Activated CD8-positive, alpha-beta memory T cell treated with anti-CD3 and anti-CD28 coated beads for 4 hours (primary cell): ENCODE data around the gene OTOP2.
"Not testable (repeated sequence)": the region's sequence is repeated elsewhere in the genome, so short reads cannot be mapped to it uniquely, and the experiment has no call there.

Experiments used
- DNase-seq, 2 donors: peaks; one replicate each; pipeline ENCODE4 v3.0.0-alpha.2; 2020; ENCODE audit warnings: low read depth in 2 of 2

Gene OTOP2

DNA sequence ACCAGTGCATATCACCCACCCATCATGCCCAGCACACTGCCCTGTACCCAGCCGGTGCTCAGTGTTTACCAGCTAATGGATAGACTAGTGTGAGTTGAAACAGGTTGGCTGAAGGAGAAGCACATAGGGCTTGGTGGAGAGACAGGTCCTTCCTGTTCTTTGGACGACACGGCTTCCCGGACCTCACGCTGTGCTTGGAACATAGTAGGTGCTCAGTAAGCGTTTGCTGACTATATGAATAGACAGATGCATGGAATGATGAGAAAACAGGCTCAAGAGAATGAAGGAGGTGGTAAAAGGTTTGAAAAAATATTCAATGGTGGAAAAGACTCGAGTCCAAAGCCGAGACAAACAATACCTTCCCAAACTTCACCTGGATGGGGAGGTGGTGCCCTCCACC, 23.9 kb upstream of the OTOP2 start:
- no peak for DNase-seq

DNA sequence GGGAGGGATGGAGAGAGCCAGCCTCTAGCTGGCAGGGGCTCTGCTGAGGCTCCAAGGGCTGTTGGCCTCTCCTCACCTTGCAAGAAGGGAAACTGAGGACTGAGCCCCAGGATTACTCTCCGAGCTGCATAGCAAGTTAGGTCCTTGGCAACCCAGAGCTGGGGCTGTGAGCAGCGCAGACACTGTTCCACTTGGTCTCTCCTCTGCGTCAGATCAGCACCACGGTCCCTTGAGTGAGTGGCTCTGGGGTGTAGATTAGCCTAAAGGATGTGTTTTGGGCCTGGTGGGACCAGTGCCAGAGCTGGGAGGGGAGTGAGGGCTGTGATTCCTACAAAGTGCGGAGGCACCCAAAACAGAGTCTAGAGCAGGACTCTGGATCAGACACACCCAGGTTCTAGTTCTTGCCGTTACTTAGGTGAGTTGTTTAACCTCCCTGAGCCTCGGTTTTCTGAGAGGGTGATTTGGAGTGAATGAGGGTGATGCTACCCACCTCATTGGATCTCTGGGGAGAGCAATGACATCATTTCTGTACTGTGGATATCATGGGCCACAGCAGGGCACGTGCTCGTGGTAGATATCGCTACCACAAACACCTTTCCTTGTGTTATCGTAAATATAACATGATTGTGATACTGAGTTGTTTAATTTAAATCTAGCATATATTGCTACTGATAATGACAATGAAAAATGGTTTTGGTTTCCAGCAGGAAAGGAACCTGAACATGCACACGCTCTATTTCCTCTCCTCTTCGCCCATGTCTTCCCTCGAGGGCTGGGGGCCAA, 22.5 kb upstream of the OTOP2 start:
- no peak for DNase-seq

DNA sequence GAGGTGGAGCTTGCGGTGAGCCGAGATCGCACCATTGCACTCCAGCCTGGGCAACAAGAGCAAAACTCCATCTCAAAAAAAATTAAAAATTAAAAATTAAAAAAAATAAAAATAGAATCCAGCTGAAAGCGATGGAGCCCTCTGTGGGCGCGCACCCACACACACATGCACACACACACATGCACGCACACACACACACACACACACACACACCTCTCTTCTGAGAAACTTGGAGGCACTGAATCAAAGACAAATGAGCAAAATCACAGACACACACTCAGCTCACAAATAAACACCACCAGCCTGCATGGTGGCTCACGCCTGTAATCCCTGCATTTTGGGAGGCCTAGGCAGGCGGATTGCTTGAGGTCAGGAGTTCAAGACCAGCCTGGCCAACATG, 21.0 kb upstream of the OTOP2 start:
- no peak for DNase-seq

DNA sequence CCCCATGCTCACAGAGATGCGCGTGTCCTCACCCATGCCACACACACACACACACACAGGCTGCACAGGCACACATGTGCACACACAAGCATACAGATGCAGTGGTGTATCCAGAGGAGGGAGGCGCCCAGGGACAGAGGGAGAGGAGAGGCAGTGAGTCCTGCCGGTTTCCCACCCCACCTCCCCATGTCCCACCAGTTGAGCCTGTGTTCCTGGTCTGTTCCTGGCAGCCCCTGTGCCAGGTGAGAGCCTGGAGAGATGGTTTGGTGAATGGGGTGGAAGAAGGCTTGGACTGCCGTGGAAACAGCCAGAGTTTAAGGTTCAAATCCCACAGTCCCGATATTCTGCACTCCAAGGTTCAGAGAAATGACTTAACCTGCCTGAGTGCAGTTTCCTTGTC, 20.4 kb upstream of the OTOP2 start:
- no peak for DNase-seq

DNA sequence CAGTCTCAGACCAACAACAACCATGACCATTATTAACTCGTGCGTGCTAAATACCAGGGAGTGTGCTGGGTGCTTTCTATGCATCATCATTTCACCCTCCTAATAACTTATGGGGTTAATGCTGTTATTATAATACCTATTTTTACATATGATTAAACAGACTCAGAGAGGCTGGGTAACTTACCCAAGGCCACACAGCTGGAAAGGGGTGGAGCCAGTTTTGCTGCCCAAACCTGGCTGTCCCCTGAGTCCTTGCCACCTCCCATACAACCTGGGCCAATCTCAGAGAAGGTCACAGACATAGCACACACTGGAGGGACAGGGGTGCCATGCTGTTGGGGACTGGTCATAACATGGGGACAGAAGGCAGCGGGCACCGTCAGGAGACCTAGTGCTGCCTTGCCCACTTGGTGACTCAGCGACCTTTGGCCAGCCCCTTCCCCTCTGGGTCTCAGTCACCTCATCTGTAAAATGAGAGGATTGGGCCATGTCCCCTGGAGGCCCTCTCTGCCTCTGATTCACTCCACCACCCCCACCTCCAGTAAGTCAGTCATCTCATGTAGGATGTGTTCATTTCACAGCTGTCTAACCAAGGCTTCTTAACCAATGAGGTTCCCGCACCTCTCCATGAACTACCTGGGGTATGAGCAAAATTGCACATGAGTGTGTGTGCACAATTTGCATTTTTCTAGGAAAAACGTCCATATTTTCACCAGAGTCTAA, 19.2 kb upstream of the OTOP2 start:
- no peak for DNase-seq

DNA sequence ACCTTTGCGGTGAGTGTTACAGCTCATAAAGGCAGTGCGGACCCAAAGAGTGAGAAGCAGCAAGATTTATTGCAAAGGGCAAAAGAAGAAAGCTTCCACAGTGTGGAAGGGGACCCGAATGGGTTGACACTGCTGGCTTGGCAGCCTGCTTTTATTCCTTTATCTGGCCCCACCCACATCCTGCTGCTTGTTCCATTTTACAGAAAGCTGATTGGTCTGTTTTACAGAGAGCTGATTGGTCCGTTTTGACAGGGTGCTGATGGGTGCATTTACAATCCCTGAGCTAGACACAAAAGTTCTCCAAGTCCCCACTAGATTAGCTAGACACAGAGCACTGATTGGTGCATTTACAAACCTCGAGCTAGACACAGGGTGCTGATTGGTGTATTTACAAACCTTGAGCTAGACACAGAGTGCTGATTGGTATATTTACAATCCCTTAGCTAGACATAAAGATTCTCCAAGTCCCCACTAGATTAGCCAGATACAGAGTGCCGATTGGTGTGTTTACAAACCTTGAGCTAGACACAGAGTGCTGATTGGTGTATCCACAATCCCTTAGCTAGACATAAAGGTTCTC, 17.8 kb upstream of the OTOP2 start:
- DNase-seq: not testable (repeated sequence)

DNA sequence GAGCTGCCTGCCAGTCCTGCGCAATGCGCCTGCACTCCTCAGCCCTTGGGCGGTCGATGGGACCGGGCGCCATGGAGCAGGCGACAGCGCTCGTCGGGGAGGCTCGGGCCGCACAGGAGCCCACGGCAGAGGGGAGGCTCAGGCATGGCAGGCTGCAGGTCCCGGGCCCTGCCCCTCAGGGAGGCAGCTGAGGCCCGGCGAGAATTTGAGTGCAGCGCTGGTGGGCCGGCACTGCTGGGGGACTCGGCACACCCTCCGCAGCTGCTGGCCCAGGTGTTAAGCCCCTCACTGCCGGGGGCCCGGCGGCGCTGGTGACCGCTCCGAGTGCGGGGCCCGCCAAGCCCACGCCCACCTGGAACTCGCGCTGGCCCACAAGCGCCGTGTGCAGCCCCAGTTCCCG, 17.1 kb upstream of the OTOP2 start:
- no peak for DNase-seq

DNA sequence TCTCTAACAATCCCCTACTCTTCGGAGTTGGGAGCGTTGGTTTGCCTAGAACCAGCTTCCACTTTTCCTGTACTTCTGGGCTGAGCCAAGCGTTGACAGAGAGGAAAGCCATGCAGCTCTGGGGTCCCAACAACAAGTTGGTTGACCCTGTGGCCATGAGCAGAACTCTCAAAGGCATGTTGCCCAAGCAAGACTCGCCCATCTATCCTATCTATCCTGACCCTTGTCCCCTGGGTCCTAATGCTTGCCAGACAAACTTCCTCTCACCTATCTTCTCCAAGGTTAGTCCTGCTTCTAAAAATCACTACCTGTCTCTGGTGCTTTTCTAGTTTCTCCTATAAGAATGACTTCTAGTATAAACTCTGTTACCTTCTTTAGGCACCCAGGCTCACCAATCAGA, 15.0 kb upstream of the OTOP2 start:
- DNase-seq: not testable (repeated sequence)

DNA sequence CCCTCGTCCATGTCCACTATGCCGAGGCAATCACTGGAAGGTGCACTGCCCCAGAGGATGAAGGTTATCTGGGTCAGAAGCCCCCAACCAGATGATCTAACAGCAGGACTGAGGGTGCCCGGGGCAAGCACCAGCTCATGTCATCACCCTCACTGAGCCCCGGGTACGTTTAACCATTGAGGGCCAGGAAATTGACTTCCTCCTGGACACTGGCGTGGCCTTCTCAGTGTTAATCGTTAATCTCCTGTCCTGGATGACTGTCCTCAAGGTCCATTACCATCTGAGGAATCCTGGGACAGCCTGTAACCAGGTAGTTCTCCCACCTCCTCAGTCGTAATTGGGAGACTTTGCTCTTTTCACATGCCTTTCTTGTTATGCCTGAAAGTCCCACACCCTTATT, 12.7 kb upstream of the OTOP2 start:
- DNase-seq: not testable (repeated sequence)

DNA sequence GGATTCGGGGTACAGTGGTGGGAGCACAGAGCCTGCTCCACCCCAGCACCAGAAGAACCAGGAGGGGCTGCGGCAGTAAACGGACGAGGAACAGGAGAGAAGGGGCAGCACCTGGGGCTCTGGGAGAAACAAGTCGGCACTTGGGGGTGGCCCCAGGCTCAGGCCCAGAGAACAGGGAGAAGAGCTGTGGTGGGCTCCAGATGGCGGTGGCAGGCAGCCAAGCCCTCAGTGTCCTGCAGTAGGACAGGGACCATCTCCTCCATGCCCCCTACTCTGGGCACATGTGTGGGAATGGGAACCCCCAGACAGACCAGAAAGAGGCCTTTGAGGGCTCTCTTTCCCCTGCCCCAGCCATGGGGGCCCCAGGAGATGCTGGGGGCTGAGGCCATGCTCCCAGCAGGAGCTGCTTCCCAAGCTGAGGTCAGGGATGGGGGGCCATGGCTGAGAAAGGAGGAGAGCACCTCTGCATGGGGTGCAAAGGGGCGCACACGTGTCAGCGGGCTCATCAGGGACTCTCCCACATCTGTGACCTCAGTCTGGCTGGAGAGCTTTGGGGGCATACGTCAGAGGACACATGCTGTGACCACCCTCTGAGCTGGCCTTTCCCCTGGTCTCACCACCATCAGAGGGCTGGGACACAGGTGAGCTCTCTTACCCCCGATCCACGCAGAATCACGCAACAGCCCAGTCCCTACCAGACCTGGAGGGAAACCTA, 7.8 kb upstream of the OTOP2 start:
- no peak for DNase-seq

DNA sequence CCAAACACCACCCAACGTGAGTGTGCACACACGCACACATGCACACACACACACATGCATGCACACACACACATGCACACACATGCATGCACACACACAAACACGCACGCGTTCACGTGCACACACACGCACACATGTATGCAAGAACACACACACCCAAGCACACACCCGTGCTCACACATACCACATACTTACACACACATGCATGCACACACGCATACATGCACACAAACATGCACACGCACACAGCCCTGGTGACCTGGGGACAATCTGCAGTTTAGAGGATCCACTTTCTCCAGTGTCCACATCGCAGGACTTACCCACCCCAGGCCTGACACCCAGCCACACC, 7.2 kb upstream of the OTOP2 start:
- DNase-seq: no peak

DNA sequence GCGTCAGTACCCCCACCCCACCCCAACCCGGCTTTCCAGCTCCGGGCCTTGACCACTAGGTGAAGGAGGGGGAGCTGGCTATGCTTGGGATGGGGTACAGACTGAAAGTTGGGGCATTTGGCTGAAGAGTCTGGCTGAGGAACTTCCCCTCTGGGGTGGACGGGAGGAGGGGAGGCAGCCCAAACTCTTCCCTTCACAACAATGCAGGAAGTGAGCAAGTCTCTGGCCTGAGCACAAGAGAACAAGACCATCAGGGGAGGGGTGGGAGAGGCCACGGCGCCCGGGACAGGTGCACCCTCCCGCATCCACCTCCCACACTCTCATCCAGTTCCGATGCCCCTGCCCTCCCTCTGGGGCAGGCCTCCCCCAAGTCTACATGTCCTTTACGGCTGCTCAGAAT, 6.6 kb upstream of the OTOP2 start:
- DNase-seq: no peak

DNA sequence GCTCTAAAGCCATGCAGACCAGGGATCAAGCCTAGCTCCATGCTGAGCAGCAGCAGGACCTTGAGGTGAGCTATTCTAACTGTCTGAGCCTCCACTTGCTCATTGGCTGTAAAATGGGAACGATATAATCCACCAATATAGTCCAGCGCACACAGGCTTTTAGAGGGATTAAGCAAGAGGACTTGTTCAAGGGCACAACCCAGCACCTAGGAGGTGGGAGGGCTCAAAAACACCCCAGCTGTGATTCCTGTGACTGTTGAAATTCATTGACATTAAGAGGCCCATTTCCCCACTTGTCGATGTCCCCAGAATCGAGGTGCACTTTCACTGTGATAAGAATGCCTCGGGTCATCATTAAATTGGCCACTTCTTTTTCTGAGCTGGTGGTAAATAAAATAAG, 5.2 kb upstream of the OTOP2 start:
- no peak for DNase-seq

DNA sequence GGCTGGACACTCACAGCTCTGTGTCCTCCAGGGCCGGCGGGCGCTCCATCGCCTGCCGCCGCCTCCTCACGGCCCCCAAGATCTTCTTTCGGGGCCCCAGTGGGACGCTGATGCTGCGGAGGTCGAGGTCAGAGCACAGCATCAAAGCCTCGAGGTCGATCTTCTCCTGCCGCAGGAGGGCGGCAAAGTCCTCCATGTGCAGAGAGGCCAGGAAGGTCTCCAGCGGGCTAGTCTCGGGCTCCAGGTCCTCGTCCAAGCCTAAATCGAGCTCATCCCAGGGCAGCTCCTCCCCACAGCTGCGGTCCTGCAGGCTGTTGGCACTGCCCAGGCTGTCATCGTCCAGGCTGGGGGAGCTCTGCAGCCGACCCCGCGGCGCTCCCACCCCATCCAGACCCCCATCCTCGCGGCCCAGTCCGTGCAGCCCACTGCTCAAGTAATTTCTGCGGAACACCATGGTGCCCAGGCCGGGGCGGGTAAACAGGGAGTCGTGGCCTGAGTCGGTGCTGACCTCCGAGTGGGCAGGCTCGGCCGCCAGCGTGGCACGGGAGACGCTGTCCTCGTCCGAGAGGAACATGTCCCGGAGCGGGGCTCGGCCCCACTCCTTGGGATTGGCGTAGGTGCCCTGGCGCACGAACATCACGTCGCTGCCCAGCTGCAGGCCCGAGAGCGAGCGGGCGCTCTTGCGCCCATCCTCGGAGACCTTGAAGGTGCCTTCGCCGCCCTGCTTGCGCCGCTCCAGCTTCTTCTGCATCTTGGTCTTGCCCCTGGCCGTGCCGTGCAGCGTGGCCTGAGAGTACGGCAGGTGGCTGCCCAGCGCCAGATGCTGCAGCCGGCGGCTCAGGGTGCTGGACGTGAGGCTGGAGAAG, 4.4 kb upstream of the OTOP2 start:
- DNase-seq: no peak

DNA sequence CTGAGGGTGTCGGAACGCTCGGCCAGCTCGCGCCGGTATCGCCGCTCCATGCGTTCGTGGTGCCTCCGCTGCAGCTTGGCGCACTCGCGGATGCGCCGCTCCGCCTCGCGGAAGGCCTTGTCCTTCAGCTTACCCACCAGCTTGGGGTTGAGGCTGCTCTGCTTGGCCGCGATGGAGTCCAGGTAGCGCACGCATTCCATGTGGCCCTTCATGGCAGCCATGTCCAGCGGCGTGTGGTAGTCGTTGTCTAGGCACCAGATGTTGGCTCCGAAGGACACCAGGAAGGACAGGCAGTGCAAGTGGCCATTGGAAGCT, 3.8 kb upstream of the OTOP2 start:
- no peak for DNase-seq

DNA sequence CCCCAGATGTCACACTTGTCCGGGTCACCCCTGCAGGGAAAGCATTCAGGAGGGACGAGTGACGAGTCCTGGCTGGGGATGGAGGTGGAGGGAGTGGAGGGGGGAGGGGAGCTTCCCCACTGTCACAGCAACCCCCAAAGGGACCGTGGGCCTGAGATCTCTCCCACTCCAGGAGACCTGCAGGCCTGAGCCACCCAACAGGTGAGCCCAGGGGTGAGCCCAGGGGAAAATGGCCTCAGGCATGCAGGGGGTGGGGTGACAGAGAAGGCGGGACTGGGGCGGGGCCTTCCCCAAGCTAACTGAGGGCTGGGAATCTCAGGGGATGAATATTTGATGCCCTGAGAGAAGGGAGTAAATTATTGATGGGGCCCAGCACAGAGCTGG, 3.4 kb upstream of the OTOP2 start:
- DNase-seq: no peak

DNA sequence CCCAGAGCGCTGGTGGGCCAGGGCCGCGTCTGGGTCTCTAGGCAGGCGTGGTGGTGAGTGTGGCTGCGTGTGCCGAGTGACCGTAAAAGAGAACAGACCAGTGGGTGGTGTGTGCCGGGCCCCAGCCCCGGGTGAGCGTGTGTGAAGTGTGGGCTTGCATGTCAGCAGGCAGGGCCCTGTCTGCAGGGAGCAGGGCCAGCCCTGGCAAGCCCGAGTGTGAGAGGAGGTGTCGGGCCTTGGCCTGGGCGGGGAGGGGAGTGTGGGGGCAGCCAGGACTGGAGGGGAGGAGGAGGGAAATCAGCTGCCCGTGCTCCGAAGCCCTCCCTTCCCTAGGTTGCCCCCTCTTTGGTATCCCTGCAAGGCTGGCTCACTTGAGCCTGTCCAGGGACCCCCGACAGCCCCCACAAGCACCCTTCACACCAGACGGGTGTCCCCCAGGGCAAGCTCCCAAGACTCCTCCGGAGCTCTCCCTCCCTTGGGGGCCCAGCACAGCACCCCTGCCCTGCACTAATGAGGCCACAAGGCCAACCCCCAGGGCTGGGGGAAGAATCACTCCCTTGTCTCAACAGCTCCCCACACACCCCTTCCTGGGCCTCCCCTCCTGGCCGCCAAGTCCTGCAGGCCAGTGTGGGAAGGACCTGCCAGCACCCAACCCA, 2.9 kb upstream of the OTOP2 start:
- no peak for DNase-seq

DNA sequence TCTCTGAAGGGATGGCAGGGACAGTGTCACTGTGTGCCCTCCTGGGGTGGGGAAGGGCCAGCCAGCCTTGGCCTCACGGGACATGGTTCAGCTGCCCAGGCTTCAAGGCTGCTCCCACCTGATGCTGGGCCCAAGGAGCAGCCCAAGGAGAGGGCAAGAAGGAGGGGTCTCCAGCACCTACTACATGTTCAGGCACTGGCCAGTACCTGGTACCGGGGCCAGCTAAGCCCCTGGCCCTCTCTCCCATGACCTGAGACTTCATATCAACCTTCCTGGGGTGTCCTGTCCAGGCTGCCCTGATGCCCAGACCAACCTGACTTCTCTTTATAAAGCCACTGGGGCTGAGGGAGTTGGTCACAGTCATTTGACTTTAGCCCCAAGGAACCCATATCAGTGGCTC, 2.3 kb upstream of the OTOP2 start:
- DNase-seq: no peak

DNA sequence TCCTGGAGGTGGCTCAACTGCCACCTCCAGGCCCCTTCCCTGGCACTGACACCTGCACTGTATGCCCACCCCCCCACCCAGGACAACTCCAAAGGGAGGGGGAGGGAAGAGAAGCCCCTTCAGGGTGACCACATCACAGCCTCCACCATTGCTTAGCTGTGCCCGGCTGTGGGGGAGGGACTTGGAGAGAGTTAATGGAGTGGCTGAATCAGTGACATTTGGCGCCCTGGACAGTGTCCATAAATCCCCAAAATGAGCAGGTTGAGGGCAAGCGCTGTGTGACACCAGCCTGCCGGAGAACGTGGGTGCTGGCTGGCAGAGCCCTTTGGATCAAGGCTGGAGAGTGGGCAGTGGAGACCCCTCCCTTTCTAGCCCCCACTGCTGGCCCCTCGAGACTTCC, 1.9 kb upstream of the OTOP2 start:
- DNase-seq: no peak

DNA sequence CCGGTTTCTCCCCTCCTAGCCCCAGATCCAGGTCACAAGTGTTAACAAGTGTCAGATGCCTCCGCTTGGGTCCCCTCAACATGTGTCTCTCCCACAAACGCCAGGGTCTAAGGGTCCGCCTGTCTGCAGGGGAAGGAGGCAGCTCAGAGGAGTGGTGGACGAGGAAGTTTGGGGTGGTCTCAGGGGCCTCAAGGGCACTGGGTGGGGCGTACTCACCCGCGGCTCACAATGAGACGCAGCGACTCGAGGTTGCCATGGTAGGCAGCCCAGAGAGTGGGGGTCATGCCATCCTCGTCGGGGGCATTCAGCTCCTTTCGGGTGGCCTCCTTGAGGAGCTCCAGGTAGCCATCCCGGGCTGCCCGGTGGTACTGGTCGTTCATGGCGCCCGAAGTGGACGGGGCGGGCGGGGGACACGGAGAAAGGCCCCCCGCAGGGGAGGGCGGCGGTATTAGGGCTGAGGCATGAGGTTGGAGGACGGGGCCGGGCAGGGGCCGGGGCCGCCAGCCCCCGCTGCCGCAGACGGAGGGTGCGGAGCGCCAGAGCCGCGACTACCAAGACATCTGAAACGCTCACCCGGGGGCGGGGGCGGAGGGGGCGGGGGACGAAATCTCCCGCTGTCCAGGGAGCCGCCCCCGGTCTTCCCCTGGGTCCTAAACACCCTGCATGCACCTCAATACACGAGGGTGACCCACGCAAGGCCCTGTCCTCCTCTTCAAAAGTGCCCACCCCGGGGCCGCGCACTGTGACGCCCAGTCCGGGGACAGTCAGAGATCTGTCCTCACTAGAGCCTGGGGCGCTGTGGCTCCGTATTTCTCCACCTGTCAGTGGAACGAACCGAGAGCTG, 1.2 kb upstream of the OTOP2 start, which contains the start of gene USH1G:
TSS of gene USH1G (minus strand) at position 562 of the 844 bp plus-strand sequence. CDS start at position 380, 182 bp downstream.
- DNase-seq: no peak
